ENCODE results near the gene CENPM.
A peak's percentile ranks its signal among the peaks of the same experiment; 100 is the strongest.

The CENPM gene

GRCh38 chr22:41935509-41935908, 11.4 kb downstream of the CENPM start:
- Mint-ChIP-seq H3K36me3 (ENCODE audit: insufficient read depth) (peaks cover 27% of the 10 kb centered on the region), H3K4me3 (no peak overlapping the region)

GRCh38 chr22:41935015-41935351, 12.0 kb downstream of the CENPM start:
- no peaks in the 10 kb centered on the region for H3K27me3 Mint-ChIP-seq
- H3K4me3 Mint-ChIP-seq: no peak overlapping the region
- DNase-seq (ENCODE audit: low spot score in 2 of 2): no peak
- H3K27ac Mint-ChIP-seq (ENCODE audit: low read depth): peak overlapping the region; percentile 81
- ATAC-seq (replicated peaks; ENCODE audit: extremely low read depth, poor library complexity, severe bottlenecking): no peak
- H3K9me3 Mint-ChIP-seq: no peaks in the 10 kb centered on the region
- H3K36me3 Mint-ChIP-seq (ENCODE audit: insufficient read depth): peaks cover 23% of the 10 kb centered on the region
- H3K4me1 Mint-ChIP-seq: peaks cover 18% of the 10 kb centered on the region

More at GRCh38 chr22:41935509-41935908, 11.4 kb downstream of the CENPM start:
- no peaks in the 10 kb centered on the region for H3K9me3 Mint-ChIP-seq
- no peaks in the 10 kb centered on the region for H3K27me3 Mint-ChIP-seq
- H3K4me1 Mint-ChIP-seq: peaks cover 24% of the 10 kb centered on the region
- H3K27ac Mint-ChIP-seq (ENCODE audit: low read depth): peak overlapping the region; percentile 38
- ATAC-seq (replicated peaks; ENCODE audit: extremely low read depth, poor library complexity, severe bottlenecking) (no peak), DNase-seq (ENCODE audit: low spot score in 2 of 2) (no peak)

- Mint-ChIP-seq H3K27me3 (no peaks in the 10 kb centered on the region), H3K27ac (ENCODE audit: low read depth) (peak overlapping the region; percentile 81), H3K36me3 (ENCODE audit: insufficient read depth) (peaks cover 18% of the 10 kb centered on the region), H3K9me3 (no peaks in the 10 kb centered on the region), H3K4me3 (no peak overlapping the region), H3K4me1 (peaks cover 13% of the 10 kb centered on the region)
- ATAC-seq (replicated peaks; ENCODE audit: extremely low read depth, poor library complexity, severe bottlenecking) (no peak), DNase-seq (ENCODE audit: low spot score in 2 of 2) (no peak)
Measured at GRCh38 chr22:41934284-41935014, 12.5 kb downstream of the CENPM start.

- no peak for ATAC-seq (replicated peaks; ENCODE audit: extremely low read depth, poor library complexity, severe bottlenecking)
Measured at GRCh38 chr22:41933411-41934177, 13.4 kb downstream of the CENPM start.

GRCh38 chr22:41932353-41932752, 14.6 kb downstream of the CENPM start:
- ATAC-seq (replicated peaks; ENCODE audit: extremely low read depth, poor library complexity, severe bottlenecking): no peak
- Mint-ChIP-seq H3K36me3 (ENCODE audit: insufficient read depth) (peaks cover 6% of the 10 kb centered on the region), H3K9me3 (no peaks in the 10 kb centered on the region), H3K27me3 (no peaks in the 10 kb centered on the region), H3K4me3 (no peak overlapping the region), H3K4me1 (peaks cover 16% of the 10 kb centered on the region), H3K27ac (ENCODE audit: low read depth) (peak overlapping the region; percentile 44)
- DNase-seq (ENCODE audit: low spot score in 2 of 2): no peak

More at GRCh38 chr22:41933411-41934177, 13.4 kb downstream of the CENPM start:
- no peak overlapping the region for H3K4me3 Mint-ChIP-seq
- H3K27me3 Mint-ChIP-seq: no peaks in the 10 kb centered on the region
- DNase-seq (ENCODE audit: low spot score in 2 of 2): no peak
- H3K4me1 Mint-ChIP-seq: peaks cover 5% of the 10 kb centered on the region
- H3K36me3 Mint-ChIP-seq (ENCODE audit: insufficient read depth): peaks cover 9% of the 10 kb centered on the region
- H3K27ac Mint-ChIP-seq (ENCODE audit: low read depth): no peak overlapping the region
- H3K9me3 Mint-ChIP-seq: no peaks in the 10 kb centered on the region

- Mint-ChIP-seq H3K9me3 (no peaks in the 10 kb centered on the region), H3K27me3 (no peaks in the 10 kb centered on the region), H3K4me3 (no peak overlapping the region), H3K36me3 (ENCODE audit: insufficient read depth) (peaks cover 6% of the 10 kb centered on the region), H3K27ac (ENCODE audit: low read depth) (peak overlapping the region; percentile 22), H3K4me1 (peaks cover 19% of the 10 kb centered on the region)
- ATAC-seq (replicated peaks; ENCODE audit: extremely low read depth, poor library complexity, severe bottlenecking): no peak
- DNase-seq (ENCODE audit: low spot score in 2 of 2): no peak
Measured at GRCh38 chr22:41931701-41932269, 15.2 kb downstream of the CENPM start.

GRCh38 chr22:41929418-41929810, 17.5 kb downstream of the CENPM start:
- H3K27me3 Mint-ChIP-seq: no peaks in the 10 kb centered on the region
- DNase-seq (ENCODE audit: low spot score in 2 of 2) (no peak), ATAC-seq (replicated peaks; ENCODE audit: extremely low read depth, poor library complexity, severe bottlenecking) (no peak)
- H3K9me3 Mint-ChIP-seq: no peaks in the 10 kb centered on the region
- peaks cover 26% of the 10 kb centered on the region for H3K4me1 Mint-ChIP-seq
- H3K36me3 Mint-ChIP-seq (ENCODE audit: insufficient read depth): peaks cover 4% of the 10 kb centered on the region
- H3K27ac Mint-ChIP-seq (ENCODE audit: low read depth): peak overlapping the region; percentile 62
- H3K4me3 Mint-ChIP-seq: no peak overlapping the region

- DNase-seq (ENCODE audit: low spot score in 2 of 2): no peak
- Mint-ChIP-seq H3K27me3 (no peaks in the 10 kb centered on the region), H3K4me3 (no peak overlapping the region), H3K36me3 (ENCODE audit: insufficient read depth) (peaks cover 4% of the 10 kb centered on the region), H3K9me3 (no peaks in the 10 kb centered on the region), H3K27ac (ENCODE audit: low read depth) (peak overlapping the region; percentile 62), H3K4me1 (peaks cover 26% of the 10 kb centered on the region)
- ATAC-seq (replicated peaks; ENCODE audit: extremely low read depth, poor library complexity, severe bottlenecking): no peak
Measured at GRCh38 chr22:41928593-41929417, 18.1 kb downstream of the CENPM start.

- H3K4me1 Mint-ChIP-seq: peaks cover 26% of the 10 kb centered on the region
- H3K36me3 Mint-ChIP-seq (ENCODE audit: insufficient read depth): peaks cover 2% of the 10 kb centered on the region
- H3K27me3 Mint-ChIP-seq: no peaks in the 10 kb centered on the region
- peak overlapping the region; percentile 72 for H3K27ac Mint-ChIP-seq (ENCODE audit: low read depth)
- no peaks in the 10 kb centered on the region for H3K9me3 Mint-ChIP-seq
- ATAC-seq (replicated peaks; ENCODE audit: extremely low read depth, poor library complexity, severe bottlenecking): no peak
- peak overlapping the region; percentile 67 for H3K4me3 Mint-ChIP-seq
- no peak for DNase-seq (ENCODE audit: low spot score in 2 of 2)
Measured at GRCh38 chr22:41927813-41928212, 19.1 kb downstream of the CENPM start.

GRCh38 chr22:41925783-41926460, 21.0 kb downstream of the CENPM start:
- H3K4me3 Mint-ChIP-seq: peak overlapping the region; percentile 67
- H3K27ac Mint-ChIP-seq (ENCODE audit: low read depth): peak overlapping the region; percentile 67
- ATAC-seq (replicated peaks; ENCODE audit: extremely low read depth, poor library complexity, severe bottlenecking) (peak; percentile 82), DNase-seq (ENCODE audit: low spot score in 2 of 2) (peak; percentile 68 to 70)
- H3K4me1 Mint-ChIP-seq: peaks cover 26% of the 10 kb centered on the region
- no peaks in the 10 kb centered on the region for H3K9me3 Mint-ChIP-seq
- no peaks in the 10 kb centered on the region for H3K27me3 Mint-ChIP-seq
- peaks cover 2% of the 10 kb centered on the region for H3K36me3 Mint-ChIP-seq (ENCODE audit: insufficient read depth)

- H3K36me3 Mint-ChIP-seq (ENCODE audit: insufficient read depth): peaks cover 4% of the 10 kb centered on the region
- peaks cover 32% of the 10 kb centered on the region for H3K4me1 Mint-ChIP-seq
- no peak for ATAC-seq (replicated peaks; ENCODE audit: extremely low read depth, poor library complexity, severe bottlenecking)
- no peak overlapping the region for H3K4me3 Mint-ChIP-seq
- H3K27ac Mint-ChIP-seq (ENCODE audit: low read depth): no peak overlapping the region
- H3K27me3 Mint-ChIP-seq: no peaks in the 10 kb centered on the region
- H3K9me3 Mint-ChIP-seq: no peaks in the 10 kb centered on the region
- DNase-seq (ENCODE audit: low spot score in 2 of 2): no peak
Measured at GRCh38 chr22:41923595-41924276, 23.2 kb downstream of the CENPM start.
